Stimulated activated CD4-positive, alpha-beta T cell treated with anti-CD3 and anti-CD28 coated beads, Interleukin-15, amount 100 ng/mL, for 48 hours (primary cell): ENCODE results near the gene INAFM2.

Experiments
- DNase-seq, 2 donors: peaks; one replicate each; pipeline ENCODE4 v3.0.0-alpha.2; 2020; ENCODE audit warnings: low read depth in 2 of 2

INAFM2 gene

DNA sequence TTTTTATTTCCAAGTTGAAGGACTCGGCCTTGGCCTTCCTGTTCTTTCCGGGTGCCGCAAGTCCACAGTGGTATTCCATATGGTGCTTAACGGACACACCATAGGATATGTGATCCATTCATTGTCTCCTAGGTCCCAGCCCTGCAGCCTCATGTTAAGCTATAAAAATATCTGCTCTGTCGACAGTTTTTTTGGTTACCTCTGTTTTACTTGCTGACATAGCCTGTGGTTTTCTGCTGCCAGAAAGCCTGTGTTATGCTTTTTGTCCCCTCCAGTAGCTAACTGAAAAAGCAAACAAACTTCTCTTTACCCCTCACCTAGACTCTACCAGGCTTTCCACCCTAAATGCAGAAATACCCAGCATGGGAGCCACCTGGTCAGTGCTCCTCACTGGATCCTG is 5.3 kb downstream of the INAFM2 start:
- no peak for DNase-seq

DNA sequence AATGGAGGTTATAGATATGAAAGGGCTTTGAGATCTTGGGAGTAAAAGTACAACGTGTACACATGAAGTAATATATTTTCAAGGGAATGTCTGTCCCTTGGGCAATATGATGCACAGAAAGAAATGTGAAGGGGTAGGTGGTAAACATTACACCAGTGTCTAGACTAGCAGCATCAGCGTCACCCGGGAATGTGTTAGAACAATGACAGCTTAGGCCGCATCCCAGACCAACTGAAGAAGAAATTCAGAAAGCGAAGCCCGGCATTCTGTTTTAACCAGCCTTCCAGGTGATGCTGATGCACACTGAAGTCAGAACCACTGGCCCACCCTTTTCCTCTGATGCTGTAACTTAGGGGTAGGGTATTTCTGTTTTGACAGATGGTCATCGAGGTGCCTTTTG is 6.3 kb downstream of the INAFM2 start:
- DNase-seq = no peak

- DNase-seq = no peak
These were observed 6.9 kb downstream of the INAFM2 start for GRCh38 chr15:40330368-40330836.

DNA sequence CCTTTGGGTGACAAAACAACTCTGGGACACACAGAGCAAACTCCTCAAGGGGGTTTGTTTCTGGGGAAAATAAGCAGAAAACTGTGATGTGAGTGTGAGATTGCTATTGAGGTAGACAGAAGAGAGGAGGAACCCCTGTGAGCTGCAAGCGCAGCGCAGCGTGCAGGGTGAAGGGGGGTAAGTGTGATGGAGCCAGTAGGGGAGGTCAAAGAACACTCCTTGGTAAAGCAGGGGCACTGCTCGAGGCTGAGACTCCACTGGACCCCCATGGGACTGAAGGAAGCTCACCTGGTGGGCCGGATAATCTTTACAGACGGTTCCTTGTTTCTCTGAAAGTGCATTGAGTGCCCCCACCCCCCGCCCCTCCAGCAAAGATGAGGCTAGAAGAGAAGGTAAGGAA is 7.5 kb downstream of the INAFM2 start:
- no peak for DNase-seq

- DNase-seq = no peak
These were observed 8.1 kb downstream of the INAFM2 start for GRCh38 chr15:40331637-40332036.

GRCh38 chr15:40332113-40332781 is 8.8 kb downstream of the INAFM2 start:
- no peak for DNase-seq

- DNase-seq = no peak
These were observed 10.5 kb downstream of the INAFM2 start for GRCh38 chr15:40333922-40334492.

- no peak for DNase-seq
These were observed 11.0 kb downstream of the INAFM2 start for GRCh38 chr15:40334541-40334940.

DNA sequence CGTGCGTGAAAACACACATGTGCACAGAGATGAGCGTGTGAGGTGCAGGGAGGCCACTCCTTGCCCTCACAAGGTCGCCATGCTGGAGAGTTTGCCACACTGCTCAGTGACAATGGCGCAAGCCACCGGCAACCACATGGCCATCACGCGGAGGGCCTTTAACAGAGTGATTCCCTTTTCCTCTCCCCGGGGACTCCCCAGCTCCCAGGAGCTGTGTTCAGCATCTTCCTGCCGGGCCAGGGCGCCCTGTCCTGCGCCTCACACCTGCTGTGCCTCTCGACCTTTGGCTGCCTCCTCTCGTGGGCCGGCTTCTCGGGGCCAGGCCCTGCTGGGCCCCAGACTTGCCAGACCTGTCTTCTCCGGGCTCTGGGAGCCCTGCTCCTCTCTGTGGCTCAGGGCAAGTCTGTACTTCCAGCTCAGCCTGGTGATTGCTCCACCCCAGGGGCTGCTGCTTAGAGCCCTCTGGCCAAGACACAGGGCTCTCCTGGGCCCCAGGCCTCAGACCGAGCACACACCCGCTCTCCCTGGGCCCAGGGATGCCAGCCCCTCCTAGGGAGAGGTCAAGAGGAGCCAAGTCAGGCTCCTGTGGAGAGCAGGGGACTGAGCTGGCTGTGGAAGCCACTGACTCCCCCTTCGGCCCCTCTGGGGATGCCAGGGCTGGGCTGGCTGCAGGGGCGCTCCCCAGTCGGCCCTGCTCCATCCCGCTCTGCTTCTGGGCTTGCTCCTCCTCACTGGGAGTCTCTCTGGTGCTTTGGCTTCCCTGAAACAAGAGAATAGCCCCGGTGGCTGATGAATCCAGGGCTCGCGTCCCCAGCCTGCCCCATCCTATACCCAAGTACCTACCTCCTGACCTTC is 11.7 kb downstream of the INAFM2 start:
- DNase-seq = no peak

GRCh38 chr15:40335938-40336743 is 12.6 kb downstream of the INAFM2 start:
- DNase-seq = no peak

DNA sequence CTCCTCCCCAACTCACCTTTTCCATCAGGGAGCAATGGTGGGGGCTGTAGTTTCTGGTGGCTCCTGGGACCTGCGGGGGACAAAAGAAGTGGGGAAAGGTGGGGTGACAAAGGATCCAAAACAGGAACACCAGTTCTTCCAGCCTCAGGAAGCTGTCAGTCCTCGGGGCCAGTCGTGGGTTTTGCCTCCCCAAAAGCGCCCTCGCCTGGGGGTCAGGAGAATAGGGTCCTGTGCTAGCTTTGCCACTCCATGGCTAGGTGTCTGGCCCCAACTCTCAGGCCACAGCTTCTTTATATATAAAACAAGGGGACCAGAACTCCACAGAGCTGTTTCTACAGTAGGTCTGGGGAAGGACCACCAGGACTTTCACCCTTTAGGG is 13.2 kb downstream of the INAFM2 start:
- no peak for DNase-seq

DNA sequence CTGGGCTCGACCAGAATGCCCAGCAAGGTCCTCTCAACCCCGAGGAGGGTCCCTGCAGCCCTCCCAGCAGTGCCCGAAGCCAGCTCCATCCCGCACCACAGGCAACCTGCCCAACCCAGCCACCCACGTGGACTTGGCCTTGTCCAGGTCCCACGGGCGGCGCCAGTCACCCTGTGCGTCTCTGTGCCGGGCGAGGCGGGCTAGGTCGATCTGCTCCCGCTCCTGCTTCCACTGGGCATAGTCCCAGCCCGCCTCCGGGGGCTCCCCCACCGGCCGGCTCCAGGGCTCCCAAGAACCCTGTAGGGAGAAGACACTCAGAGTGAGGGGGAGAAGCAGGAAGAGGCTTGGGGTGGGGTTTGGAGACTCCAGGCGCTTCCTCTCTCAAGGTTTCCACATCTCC is 14.1 kb downstream of the INAFM2 start:
- no peak for DNase-seq

DNA sequence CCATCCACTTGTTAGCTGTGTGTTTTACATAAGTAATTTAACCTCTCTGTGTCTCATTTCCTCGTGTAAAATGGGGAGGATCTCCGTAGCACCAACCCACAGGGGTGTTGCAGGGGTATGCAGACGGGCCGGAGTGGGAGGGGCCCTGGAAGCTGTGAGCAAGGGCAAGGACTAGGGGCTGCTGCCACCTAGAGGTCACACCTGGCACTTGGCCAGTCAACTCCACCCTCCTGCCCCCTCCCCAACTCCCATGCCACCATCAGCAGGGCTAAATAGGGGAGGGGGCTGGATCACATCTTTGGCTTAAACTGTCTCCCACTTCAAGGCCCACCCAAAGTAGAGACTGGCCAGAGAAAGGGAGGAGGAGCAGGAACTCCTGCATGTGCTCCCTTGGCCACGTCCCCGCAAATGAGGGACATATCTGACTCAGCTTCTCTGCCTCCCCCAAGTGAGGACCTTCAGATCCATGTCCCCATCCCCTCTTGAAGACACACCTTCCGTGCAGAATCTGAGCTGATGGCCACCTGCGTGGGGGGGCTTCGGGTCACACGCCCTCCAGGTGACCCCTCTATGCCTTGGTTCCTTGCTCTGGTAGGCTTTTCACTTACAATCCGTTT is 14.7 kb downstream of the INAFM2 start:
- peak; percentile 59 to 79 for DNase-seq

- no peak for DNase-seq
These were observed 15.6 kb downstream of the INAFM2 start for GRCh38 chr15:40338921-40339620.

GRCh38 chr15:40339621-40339945 is 16.1 kb downstream of the INAFM2 start:
- DNase-seq = no peak

DNA sequence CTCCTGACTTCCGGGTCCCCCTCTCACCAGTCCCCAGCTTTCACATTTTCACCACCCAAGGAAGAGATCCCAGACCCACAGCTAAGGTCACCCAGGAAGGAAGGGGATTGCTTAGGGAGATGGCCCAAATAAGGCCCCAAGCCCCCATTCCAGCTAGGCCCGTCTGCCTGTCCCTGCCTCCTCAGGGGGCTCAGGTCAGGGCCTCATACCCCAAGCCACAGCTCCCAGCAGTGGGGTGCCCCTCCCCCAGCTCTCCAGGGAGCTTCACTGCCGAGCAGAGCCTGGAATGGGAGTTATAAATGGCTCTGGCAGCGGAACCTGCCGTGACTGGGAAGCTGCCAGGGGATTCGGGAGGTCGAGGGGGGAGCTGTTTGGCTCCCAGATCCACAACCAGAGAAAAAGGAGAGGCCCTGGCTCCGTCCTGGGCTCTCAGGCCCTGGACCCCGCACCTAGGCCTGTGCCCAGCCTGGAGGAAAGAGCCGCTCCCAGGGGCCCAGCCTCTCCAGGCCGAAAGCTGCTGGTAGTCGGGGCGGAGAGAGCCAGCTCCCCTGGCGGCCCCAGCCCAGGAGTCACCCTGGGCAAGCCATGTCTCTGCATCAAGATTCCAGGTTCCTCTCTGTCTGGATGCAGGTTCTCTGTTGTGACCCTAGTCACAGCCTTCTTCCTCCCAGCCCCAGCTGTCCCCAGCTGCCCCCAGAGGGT is 16.7 kb downstream of the INAFM2 start:
- no peak for DNase-seq

DNA sequence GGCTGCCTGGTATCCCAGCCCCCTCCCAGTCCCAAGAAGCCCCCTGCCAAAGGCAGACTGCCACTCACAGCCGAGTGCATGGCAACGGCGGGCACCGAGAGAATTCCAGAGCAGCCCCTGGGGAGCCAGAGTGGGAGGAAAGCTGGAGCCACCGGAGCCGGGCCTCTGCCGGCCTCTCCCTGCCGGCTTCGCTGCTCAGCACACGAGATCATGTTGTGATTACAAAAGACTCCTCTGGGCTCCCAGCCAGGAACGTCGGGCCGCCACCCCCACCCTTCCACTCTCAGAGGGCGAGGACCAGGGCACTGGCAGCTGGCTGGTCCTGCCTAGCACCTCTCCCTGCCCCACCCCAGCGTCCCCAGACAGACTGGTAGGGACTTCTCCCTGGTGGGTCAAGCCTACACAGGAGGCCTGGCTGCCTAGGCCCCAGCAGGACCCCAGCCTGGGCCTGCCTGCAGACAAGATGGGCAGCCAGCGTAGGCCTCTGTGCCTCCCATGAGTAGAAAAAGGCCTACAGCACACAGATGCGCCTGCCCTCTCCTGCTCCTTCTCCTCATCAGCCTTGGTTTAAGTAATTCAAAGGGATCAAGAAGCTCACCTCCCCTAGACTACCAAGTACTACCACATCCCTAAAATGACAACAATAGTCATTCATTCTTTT is 17.4 kb downstream of the INAFM2 start, which contains the start of gene CCDC9B:
Gene CCDC9B (minus strand): TSS at position 200 of the 661 bp plus-strand sequence. CDS start 120 bp downstream, at position 80.
- DNase-seq = no peak

GRCh38 chr15:40342416-40343320 is 19.2 kb downstream of the INAFM2 start:
- no peak for DNase-seq

DNA sequence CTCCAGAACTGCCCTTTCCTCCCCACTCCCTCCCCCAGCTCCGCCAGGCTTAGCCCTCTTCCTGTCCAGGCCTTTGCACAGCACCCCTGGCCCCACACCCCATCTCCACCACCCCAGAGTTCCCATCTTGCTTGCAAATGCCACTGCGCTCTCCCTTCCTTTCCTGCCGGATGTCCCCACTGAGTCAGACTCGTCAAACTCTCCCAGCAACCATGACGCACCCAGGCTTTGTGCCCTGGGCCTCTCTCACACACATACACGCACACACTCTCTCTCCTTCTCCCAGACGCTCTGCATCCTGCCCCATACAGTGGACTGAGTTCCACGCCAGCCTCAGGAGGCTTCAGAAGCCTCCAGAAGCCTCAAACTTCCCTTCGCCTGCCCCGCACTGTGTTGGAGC is 20.0 kb downstream of the INAFM2 start:
- DNase-seq = no peak
